Right renal cortex interstitium (tissue), 3 donors: ENCODE measurements around the gene CELA2A. TPM values are rescaled to one million over a fixed set of nuclear protein-coding genes. Genes with fewer than 3 reads are reported as not detected.
"Not testable (repeated sequence)": the region's sequence is repeated elsewhere in the genome, so short reads cannot be mapped to it uniquely, and the experiment has no call there.

Source experiments
- DNase-seq, 3 donors: peaks; one replicate each; pipeline ENCODE4 v3.0.0-alpha.2; 2013; ENCODE audit warnings: low read depth in 3 of 3, low spot score in 2 of 3
- polyA plus RNA-seq, 3 donors: library from polyadenylated mRNA; unstranded; fragments of 120-200 nt; gene quantifications; one replicate each; pipeline ENCODE4 v1.2.1, GENCODE V29; 2013; ENCODE audit not compliant: insufficient read length in 3 of 3

Gene CELA2A
- polyA plus RNA-seq, 3 donors = 0.31 to 0.35 TPM; not detected in 1

- DNase-seq = no peak
These were observed 32.7 kb downstream of the CELA2A start for GRCh38 chr1:15489052-15489736.

DNA sequence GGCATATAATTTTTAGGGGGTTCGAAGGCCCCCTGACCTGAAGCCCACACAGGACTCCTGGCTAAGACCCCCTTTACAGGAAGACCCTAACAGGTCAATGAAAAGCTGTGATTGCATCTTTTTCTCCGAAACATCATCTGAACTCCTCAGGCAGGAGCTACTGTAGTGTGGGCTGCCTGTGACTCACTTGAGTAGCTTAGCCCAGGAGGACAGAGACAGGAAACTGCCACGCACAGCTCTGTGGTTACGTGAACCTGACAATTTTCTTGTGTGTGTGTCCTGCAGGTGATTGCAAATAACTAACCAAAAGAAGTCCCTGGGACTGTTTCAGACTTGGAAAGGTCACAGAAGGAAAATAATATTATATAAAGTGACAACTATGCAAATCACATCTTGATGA lies 34.5 kb downstream of the CELA2A start:
- not testable (repeated sequence) for DNase-seq

GRCh38 chr1:15492596-15492995 lies 36.1 kb downstream of the CELA2A start:
- no peak for DNase-seq

DNA sequence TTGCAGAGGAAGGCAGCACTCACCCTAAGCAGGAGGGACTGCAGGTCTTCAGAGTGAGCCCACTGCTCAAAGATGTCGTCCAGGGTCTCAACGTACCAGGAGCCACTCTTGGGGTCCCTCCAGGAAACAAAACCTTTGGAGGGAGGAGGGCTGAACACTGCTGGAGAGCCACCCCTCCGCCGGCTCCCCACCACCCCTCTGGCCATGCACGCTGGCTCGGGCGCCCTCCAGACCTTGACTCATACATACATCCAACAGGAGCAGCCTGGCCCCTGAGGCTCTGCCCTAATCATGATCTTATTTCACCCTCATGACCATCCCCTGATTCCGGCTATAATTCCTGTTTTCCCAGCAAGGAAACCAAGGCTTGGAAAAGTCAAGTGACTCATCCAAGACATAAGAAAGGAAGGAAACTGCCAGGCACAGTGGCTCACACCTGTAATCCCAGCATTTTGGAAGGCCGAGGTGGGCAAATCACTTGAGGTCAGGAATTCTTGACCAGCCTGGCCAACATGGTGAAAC lies 37.4 kb downstream of the CELA2A start:
- no peak for DNase-seq

GRCh38 chr1:15500184-15501178 lies 43.9 kb downstream of the CELA2A start:
- no peak for DNase-seq

GRCh38 chr1:15501208-15502032 lies 44.9 kb downstream of the CELA2A start:
- DNase-seq = no peak

DNA sequence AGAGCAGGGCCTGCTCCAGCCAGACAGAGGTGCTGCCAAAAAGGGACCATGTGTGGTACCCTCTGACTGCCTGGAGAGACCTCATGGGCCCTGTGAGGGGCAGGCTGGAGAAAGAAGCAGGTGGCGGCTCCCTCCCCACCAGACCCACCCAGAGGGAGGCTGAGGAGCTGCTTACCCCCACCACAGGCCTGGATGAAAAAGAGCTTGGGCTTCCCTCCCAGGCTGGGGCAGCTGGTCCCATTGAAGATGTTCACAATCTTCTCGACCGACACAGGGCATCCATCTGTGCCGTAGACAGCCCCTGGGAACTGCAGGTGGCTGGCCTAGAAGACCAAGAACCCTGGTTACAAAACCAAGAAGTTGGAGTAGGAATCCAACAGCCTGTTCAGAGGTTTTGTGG lies 47.9 kb downstream of the CELA2A start:
- no peak for DNase-seq

GRCh38 chr1:15506831-15507230 lies 50.3 kb downstream of the CELA2A start:
- DNase-seq = no peak

DNA sequence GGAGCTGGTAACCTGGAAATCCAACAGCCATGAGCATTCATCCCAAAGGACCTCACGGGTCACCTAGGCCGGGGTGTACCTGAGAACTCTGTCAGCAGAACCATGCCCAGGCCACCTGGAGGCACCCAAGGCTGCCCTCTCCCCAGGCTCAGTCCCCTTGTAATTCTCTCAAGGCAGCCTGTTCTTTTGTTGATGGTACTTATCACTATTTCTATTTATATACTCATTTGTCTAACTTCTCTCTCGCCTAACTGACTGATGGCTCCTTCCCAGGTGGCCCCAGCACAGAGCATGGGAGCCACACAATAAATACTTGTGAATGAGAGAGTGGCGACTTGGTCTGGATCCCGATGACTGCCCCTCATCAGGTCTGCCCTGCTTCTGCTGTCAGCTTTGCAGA lies 50.7 kb downstream of the CELA2A start:
- DNase-seq = no peak

DNA sequence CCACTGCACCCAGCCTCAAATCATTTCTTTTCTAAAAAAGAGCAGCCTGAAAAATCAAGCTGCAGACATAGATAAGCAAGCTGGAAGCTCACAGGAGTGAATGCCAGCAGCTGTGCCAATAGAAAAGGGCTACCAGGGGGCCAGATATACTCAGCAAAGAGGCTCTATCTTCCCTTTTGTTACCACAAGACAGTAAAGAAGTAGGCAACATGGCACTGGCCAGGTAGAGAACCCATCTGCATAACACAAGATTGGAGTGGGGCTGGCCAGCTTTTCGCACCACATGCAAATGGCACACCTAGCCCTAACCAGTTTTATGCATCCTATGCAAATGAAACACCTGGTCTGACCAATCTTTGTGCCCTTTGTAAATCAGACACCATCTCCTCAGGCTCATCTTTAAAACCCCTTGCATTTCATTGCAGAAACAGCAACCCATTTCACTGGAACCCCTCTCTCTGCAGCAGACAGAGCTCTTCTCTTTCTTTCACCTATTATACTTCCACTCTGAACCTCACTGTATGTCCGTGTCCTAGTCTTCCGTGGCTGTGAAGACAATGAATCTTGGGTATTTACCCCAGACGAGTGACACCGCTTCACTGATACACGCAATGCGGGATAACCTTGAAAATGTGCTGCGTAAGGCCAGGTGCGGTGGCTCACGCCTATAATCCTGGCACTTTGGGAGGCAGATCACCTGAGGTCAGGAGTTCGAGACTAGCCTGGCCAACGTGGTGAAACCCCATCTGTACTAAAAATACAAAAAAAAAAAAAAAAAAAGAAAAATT lies 52.4 kb downstream of the CELA2A start:
- no peak for DNase-seq

DNA sequence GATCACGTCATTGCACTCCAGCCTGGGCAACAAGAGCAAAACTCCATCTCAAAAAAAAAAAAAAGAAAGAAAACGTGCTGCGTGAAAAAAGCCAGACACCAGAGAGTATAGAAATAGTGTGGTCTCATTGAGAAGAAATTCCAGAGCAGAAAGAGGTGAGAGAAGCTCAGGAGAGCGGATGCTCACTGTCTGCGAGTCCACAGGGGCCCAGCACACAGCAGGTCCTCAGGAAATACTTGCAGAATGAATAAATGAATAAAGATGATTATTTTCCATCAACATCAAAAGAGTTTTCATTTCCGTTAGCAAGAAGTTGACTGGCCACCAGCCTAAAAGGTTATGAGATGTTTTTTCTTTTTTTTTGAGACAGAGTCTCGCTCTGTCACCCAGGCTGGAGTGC lies 53.1 kb downstream of the CELA2A start:
- DNase-seq = no peak

DNA sequence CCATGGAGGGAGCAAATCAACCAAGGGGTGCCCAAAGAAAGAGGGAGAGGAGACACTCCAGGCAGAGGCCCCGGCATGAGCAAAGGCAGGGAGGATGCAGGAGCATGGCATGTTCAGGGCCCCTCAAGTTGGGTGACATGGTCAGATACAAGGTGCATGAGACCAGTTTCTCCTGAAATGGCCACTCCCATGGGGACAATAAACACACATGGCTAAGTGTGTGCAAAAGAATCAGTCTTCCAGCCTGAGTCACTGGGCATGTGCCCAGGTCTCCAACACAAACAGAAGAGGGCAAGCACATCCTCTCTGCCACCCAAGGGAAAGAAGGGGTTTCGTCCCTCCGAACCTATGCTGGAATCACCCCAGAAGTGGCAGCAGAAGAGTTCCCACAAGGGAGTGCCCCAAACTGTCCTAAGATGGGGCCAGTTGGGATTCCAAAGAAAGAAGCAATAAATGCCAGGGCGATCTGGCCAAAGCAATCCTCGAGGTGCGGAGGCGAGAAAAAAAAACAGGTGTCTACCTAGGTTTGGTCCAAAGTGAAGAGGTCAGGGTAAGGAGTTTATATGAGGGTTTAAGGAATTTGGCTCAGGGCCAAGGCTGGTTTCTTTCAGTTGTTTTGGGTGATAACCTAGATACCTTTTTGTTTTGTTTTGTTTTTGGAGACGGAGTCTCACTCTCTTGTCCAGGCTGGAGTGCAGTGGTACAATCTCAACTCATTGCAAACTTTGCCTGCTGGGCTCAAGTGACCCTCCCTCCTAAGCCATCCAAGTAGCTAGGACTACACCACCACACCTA lies 54.3 kb downstream of the CELA2A start:
- DNase-seq = no peak

- DNase-seq = no peak
These were observed 56.7 kb downstream of the CELA2A start for GRCh38 chr1:15513192-15513591.

DNA sequence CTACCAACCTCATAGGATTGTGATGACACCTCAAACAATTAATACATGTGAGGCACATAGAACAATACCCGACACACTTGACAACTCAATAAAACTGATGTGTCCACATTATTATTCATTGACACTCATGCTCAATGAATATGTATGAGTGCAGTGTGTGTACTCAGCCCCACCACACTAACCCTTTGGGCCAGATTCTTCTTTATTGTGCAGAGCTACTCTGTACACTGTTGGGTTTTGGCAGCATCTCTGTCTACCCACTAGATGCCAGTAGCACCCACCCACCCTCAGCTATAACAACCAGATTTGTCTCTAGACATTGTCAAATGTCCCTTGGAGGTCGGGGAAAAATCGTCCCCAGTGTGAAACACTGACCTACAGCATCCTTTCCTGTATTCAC lies 57.4 kb downstream of the CELA2A start:
- DNase-seq = no peak

- not testable (repeated sequence) for DNase-seq
These were observed 58.0 kb downstream of the CELA2A start for GRCh38 chr1:15514557-15514956.

- DNase-seq = no peak
These were observed 58.6 kb downstream of the CELA2A start for GRCh38 chr1:15515022-15515663.

DNA sequence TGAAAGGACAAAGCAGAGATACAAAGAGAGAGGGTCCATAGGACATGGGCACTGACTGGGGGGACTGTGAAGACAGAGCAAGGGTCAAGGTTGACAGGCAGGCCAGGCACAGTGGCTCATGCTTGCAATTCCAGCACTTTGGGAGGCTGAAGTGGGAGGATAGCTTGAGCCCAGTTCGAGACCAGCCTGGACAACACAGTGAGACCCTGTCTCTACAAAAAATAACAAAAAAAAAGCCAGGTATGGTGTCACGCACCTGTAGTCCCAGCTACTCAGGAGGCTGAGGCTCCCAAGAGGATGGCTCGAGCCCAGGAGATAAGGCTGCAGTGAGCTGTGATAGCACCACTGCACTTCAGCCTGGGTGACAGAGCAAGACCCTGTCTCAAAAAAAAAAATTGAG lies 63.1 kb downstream of the CELA2A start:
- no peak for DNase-seq

- not testable (repeated sequence) for DNase-seq
These were observed 64.8 kb downstream of the CELA2A start for GRCh38 chr1:15521206-15521906.
